HepG2 (cell line): ENCODE data around the gene ARID5B. TPM values are rescaled to one million over a fixed set of nuclear protein-coding genes. Genes with fewer than 3 reads are reported as not detected.
A peak's percentile ranks its signal among the peaks of the same experiment; 100 is the strongest.

Experiments used
- CHCHD3 ChIP-seq: sonication (generic); formaldehyde crosslinking; IDR thresholded peaks from 2 replicates; pipeline ENCODE4 v1.8.0; 2022; ENCODE audit warnings: mild to moderate bottlenecking, missing genetic modification reagents, moderate library complexity
- PRDM10 ChIP-seq: sonication (generic); formaldehyde crosslinking; IDR thresholded peaks from 2 replicates; pipeline ENCODE4 v1.4.0; 2020; ENCODE audit warnings: low read depth, missing genetic modification reagents
- TEF ChIP-seq: sonication (generic); formaldehyde crosslinking; IDR thresholded peaks from 2 replicates; pipeline ENCODE4 v1.5.0; 2020; ENCODE audit warnings: missing genetic modification reagents
- ZNF136 ChIP-seq: sonication (generic); formaldehyde crosslinking; IDR thresholded peaks from 2 replicates; pipeline ENCODE4 v1.8.1; 2022; ENCODE audit warnings: low read depth, mild to moderate bottlenecking, moderate library complexity, missing genetic modification reagents
- ZNF687 ChIP-seq: sonication (generic); formaldehyde crosslinking; IDR thresholded peaks from 2 replicates; pipeline ENCODE4 v1.5.1; 2020; ENCODE audit warnings: mild to moderate bottlenecking, missing genetic modification reagents, moderate library complexity
- polyA plus RNA-seq, 8 experiments: library from polyadenylated mRNA; depleted of rRNA in 3 of 8; stranded (reverse) in 7 of 8; unstranded in 1 of 8; fragments of >200 nt; fragmentation: Illumina TruSeq in 4 of 8; extraction: Trizol in 4 of 8; gene quantifications; 2 replicates each; pipeline versions ENCODE4 v1.2.1 to v1.2.3, GENCODE V29; 2011 to 2016; ENCODE audit warnings: low read depth in 4 of 8, missing spikeins in 1 of 8, mixed read lengths in 1 of 8; ENCODE audit not compliant: insufficient read depth in 1 of 8
- total RNA-seq, 5 experiments: library from RNA; depleted of rRNA; stranded (reverse); fragments of >200 nt; fragmentation: Illumina TruSeq; extraction: Trizol; gene quantifications; 2 replicates each; pipeline ENCODE4 v1.2.3, GENCODE V29; 2016; ENCODE audit warnings: low read depth in 1 of 5
- TF ChIP-seq, protein P1 (sequence below): sonication (generic); formaldehyde crosslinking; IDR thresholded peaks from 2 replicates; pipeline ENCODE4 v1.4.0; 2020; ENCODE audit warnings: missing genetic modification reagents, borderline replicate concordance
- TF ChIP-seq, protein P2 (sequence below), 2 experiments: fragments of 450-650 bp in 1 of 2; sonication (generic) in 1 of 2; formaldehyde crosslinking; IDR thresholded peaks; 2 replicates each; pipeline versions ENCODE4 v1.5.0 to v1.8.0; 2020 to 2022; ENCODE audit warnings: mild to moderate bottlenecking in 1 of 2, missing genetic modification reagents in 1 of 2

The ARID5B gene
- total and polyA plus RNA-seq, 2 of the 13 experiments (the other 11 are each of a cell fraction or from before 2014, with no cell fraction given) = 6.2 to 21.1 TPM

GRCh38 chr10:61896854-61897661 lies 4.4 kb upstream of the ARID5B start (continued):
- TF ChIP-seq PRDM10 (CRISPR knock-in tag) = 0 out of 2 replicates have a peak, but pooled peaks have one; percentile 32
- TF ChIP-seq ZNF687 (CRISPR knock-in tag) = peak; percentile 74
- TF ChIP-seq ZNF136 (CRISPR knock-in tag) = no peak
- TF ChIP-seq, protein P1, sequence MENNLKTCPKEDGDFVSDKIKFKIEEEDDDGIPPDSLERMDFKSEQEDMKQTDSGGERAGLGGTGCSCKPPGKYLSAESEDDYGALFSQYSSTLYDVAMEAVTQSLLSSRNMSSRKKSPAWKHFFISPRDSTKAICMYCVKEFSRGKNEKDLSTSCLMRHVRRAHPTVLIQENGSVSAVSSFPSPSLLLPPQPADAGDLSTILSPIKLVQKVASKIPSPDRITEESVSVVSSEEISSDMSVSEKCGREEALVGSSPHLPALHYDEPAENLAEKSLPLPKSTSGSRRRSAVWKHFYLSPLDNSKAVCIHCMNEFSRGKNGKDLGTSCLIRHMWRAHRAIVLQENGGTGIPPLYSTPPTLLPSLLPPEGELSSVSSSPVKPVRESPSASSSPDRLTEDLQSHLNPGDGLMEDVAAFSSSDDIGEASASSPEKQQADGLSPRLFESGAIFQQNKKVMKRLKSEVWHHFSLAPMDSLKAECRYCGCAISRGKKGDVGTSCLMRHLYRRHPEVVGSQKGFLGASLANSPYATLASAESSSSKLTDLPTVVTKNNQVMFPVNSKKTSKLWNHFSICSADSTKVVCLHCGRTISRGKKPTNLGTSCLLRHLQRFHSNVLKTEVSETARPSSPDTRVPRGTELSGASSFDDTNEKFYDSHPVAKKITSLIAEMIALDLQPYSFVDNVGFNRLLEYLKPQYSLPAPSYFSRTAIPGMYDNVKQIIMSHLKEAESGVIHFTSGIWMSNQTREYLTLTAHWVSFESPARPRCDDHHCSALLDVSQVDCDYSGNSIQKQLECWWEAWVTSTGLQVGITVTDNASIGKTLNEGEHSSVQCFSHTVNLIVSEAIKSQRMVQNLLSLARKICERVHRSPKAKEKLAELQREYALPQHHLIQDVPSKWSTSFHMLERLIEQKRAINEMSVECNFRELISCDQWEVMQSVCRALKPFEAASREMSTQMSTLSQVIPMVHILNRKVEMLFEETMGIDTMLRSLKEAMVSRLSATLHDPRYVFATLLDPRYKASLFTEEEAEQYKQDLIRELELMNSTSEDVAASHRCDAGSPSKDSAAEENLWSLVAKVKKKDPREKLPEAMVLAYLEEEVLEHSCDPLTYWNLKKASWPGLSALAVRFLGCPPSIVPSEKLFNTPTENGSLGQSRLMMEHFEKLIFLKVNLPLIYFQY (CRISPR knock-in tag) = 0 out of 2 replicates have a peak, but pooled peaks have one; percentile 33
- TF ChIP-seq TEF (CRISPR knock-in tag) = no peak
- TF ChIP-seq, protein P2, sequence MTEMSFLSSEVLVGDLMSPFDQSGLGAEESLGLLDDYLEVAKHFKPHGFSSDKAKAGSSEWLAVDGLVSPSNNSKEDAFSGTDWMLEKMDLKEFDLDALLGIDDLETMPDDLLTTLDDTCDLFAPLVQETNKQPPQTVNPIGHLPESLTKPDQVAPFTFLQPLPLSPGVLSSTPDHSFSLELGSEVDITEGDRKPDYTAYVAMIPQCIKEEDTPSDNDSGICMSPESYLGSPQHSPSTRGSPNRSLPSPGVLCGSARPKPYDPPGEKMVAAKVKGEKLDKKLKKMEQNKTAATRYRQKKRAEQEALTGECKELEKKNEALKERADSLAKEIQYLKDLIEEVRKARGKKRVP (CRISPR knock-in tag; IDR thresholded peaks at IDR 0.05) = 0 out of 4 replicates have a peak, but pooled peaks of 1 of the 2 experiments have one; percentile 4
- no peak for TF ChIP-seq CHCHD3 (CRISPR knock-in tag)
